DMS153 (cell line): ENCODE results near the gene NAPG.
"Not testable (repeated sequence)": the region's sequence is repeated elsewhere in the genome, so short reads cannot be mapped to it uniquely, and the experiment has no call there.

Experiments used
- DNase-seq: peaks from one replicate; lab custom pipeline; 2025; lab: John Stamatoyannopoulos, UW

NAPG gene

DNA sequence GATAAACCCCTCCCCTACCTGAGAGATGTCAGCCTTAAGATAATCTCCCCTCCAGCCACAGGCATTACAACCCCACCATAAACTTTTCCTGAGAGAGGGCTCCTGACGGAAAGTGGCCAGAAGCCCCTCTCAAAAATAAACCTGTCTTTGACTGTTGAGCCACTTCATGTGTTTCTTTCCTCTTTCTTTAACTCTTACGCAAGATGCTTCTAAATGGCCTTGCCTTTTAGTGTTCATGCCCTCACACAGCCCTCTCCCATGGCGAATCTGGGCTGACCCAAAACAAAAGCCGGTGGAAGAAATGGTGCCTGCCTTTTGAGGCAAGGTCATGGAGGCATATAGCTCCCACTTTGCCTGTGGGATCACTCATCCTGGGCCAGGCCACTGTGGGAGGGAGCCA, 54.4 kb downstream of the NAPG start:
- DNase-seq = no peak

DNA sequence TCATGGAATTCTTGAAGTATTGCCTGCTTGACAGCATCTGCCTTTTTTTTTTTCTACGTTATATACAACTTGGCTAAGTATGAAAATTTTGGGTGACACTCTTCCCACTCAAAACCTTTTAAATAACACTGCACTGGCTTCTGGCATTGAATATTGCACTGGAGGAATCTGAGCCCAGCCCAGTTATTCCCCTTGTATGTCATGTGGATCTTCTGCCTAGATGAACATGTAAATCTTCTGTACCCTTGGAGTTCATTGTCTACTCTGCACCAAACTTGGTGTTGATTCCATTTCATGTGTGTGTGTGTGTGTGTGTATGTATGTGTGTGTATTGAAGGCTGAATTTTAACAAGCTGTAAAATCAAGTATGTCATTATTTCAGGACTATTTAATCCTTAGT, 59.4 kb downstream of the NAPG start:
- DNase-seq = no peak

DNA sequence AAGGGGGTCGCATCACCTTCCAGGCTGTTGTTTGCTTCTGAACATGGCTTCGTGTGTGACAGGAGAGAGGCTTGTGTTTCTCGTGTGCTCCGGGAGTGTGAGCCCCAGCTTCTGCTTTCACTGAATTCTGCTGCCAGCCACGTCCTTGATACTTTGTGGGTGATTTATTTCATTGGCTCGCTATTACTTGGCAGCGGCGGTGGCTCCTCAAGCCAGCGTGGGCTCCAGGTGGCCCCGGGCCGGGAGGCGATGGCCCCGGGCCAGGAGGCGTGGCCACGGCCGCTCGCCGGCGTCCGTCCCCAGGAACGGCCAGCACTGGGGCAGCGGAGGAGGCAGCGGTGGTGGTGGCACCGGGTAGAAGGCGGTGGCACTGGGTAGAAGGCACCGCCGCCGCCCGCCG, 63.1 kb downstream of the NAPG start:
- no peak for DNase-seq

DNA sequence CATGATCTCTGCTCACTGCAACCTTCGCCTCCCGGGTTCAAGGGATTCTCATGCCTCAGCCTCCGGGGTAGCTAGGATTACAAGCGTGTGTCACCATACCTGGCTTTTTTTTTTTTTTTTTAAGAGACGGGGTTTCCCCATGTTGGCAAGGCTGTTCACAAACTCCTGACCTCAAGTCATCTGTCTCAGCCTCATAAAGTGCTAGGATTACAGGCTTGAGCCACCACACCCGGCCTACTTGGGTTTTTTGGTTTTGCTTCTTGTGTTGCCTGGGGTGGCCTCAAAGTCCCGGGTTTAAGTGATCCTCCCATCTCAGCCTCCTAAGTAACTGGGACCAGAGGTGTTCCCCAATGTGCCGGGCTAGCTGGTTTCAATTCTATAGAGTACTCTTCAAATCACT, 64.6 kb downstream of the NAPG start:
- DNase-seq = no peak

DNA sequence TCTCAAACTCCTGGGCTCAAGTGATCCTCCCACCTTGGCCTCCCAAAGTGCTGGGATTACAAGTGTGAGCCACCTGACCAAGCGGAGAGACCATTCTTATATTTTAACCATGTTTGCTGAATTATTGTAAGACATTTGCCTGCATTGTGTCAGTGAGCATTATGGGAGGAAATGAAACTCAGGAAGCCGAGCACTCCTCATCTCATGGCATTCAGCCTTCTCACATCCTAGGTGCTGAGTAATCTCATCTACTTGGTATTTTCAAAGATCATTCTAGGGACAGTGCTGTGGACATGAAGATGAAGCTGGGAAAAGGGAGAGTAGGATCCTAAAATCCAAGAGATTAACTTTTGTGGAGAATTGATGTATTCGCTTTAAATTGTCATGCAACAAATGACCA, 66.1 kb downstream of the NAPG start:
- DNase-seq = no peak

DNA sequence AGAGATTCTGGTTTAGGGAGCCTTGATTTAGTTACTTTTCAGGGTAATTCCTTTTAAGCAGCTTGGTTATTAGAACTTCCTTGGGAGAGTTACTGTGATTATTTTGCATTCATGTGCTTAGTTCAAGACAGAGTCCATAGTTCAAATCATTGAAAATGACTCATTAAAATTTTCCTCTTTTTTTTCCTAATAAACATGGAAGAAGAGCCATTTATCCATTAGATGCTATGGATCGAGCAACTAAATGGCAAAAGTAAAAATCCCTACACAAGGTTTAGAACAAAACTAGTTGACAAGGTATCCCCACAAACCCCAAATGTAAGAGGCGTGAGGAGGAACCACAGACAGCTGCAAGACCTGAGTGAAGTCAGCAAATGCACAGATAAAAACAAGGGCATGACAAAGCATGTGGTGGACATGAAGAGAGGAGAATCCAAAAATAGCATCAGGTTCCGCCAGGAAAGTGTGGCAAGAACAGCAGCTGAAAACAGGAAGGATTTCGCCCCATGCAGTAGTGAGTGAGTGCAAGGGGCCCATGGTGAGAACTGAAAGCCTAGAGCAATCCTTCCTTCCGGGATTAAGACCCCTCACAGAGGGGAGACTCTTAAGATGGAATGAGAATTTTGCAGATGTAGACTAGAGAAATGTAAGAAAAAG, 67.7 kb downstream of the NAPG start:
- not testable (repeated sequence) for DNase-seq

DNA sequence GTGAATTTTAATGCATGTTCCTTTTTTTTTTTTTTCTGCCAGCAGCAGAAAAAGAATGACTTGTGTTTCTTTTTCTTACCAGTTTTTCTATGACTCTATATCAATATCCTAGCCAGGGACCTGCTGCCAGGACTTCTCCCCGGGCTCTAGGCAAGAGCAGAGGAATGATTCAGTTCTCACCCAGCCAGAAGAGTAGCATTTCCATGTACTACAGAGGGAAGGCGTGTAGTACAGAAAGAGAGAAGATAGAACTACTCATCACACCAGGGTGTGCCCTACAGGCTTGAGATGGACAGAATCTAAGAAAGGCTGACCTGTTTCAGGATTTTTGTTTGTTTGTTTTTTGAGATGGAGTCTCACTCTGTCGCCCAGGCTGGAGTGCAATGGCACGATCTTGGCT, 70.1 kb downstream of the NAPG start:
- not testable (repeated sequence) for DNase-seq

DNA sequence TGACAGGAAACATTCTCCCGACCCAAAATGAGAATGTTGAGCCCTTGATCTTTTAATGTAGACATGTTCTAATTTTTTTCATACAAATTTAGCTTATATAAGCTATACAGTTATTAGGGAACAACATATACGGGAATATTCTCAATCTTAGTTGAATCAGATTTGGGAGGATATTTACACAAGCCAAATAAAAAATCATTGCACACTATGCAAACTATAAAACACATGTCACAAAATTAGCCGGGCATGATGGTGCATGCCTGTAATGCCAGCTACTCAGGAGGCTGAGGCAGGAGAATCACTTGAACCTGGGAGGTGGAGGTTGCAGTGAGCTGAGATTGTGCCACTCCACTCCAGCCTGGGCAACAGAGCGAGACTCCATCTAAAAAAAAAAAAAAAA, 71.9 kb downstream of the NAPG start:
- not testable (repeated sequence) for DNase-seq

DNA sequence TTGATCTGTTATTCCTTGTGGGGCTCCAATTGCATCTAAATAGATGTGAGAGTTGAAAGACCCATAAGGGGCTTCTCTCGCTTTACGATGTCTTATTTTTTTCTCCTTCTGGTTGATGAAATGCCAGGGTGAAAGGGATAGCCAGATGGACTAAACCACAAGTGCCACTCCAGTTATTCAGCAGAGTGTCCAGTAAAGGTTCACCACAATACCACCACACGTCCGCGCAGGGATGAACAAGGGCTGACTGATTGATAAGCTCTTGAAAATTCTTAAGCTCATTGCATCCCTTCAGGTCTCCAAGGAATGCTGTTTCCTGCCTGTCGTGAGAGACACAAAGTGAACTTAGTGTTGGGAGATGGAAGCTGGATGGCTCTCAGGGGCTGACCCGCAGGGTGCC, 74.9 kb downstream of the NAPG start:
- not testable (repeated sequence) for DNase-seq
